ENCODE results near the gene AP3S2.
"Not testable (repeated sequence)": the region's sequence is repeated elsewhere in the genome, so short reads cannot be mapped to it uniquely, and the experiment has no call there.

Gene AP3S2

GRCh38 chr15:89893696-89894447 is at the start of gene AP3S2:
Gene AP3S2, minus strand, starts transcription at chr15:89893994. Its CDS starts 45 bp downstream, at chr15:89893949.
- peak; percentile 79 for DNase-seq (ENCODE audit: low read depth)

GRCh38 chr15:89939910-89940309 is 46.1 kb upstream of the AP3S2 start:
- no peak for DNase-seq (ENCODE audit: low read depth)

- not testable (repeated sequence) for DNase-seq (ENCODE audit: low read depth)
These were observed 45.6 kb upstream of the AP3S2 start for GRCh38 chr15:89939377-89939776.

- no peak for DNase-seq (ENCODE audit: low read depth)
These were observed 43.9 kb upstream of the AP3S2 start for GRCh38 chr15:89937365-89938350.

GRCh38 chr15:89936786-89937265 is 43.0 kb upstream of the AP3S2 start:
- DNase-seq (ENCODE audit: low read depth): no peak

GRCh38 chr15:89936051-89936785 is 42.4 kb upstream of the AP3S2 start:
- DNase-seq (ENCODE audit: low read depth): peak; percentile 4

GRCh38 chr15:89932880-89933279 is 39.1 kb upstream of the AP3S2 start:
- no peak for DNase-seq (ENCODE audit: low read depth)

- DNase-seq (ENCODE audit: low read depth): no peak
These were observed 34.6 kb upstream of the AP3S2 start for GRCh38 chr15:89928421-89928820.

GRCh38 chr15:89926158-89926557 is 32.4 kb upstream of the AP3S2 start:
- no peak for DNase-seq (ENCODE audit: low read depth)

GRCh38 chr15:89917442-89918101 is 23.8 kb upstream of the AP3S2 start:
- no peak for DNase-seq (ENCODE audit: low read depth)

GRCh38 chr15:89916660-89917059 is 22.9 kb upstream of the AP3S2 start:
- DNase-seq (ENCODE audit: low read depth): no peak

- DNase-seq (ENCODE audit: low read depth): no peak
These were observed 19.0 kb upstream of the AP3S2 start, which contains the start of gene ARPIN for GRCh38 chr15:89912674-89913396. Gene ARPIN, minus strand, starts transcription at chr15:89912952. Its CDS starts 117 bp downstream, at chr15:89912835.

GRCh38 chr15:89912145-89912673 is 18.4 kb upstream of the AP3S2 start:
- no peak for DNase-seq (ENCODE audit: low read depth)

- no peak for DNase-seq (ENCODE audit: low read depth)
These were observed 17.3 kb upstream of the AP3S2 start for GRCh38 chr15:89910891-89911626.

- DNase-seq (ENCODE audit: low read depth): no peak
These were observed 15.8 kb upstream of the AP3S2 start for GRCh38 chr15:89909611-89910010.

GRCh38 chr15:89908226-89908625 is 14.4 kb upstream of the AP3S2 start:
- DNase-seq (ENCODE audit: low read depth): no peak

- no peak for DNase-seq (ENCODE audit: low read depth)
These were observed 13.5 kb upstream of the AP3S2 start for GRCh38 chr15:89907289-89907688.

GRCh38 chr15:89905846-89906378 is 12.1 kb upstream of the AP3S2 start:
- DNase-seq (ENCODE audit: low read depth): no peak

- DNase-seq (ENCODE audit: low read depth): no peak
These were observed 10.7 kb upstream of the AP3S2 start for GRCh38 chr15:89904519-89904918.

GRCh38 chr15:89903858-89904130 is 10.0 kb upstream of the AP3S2 start:
- no peak for DNase-seq (ENCODE audit: low read depth)
